K562 (cell line): ENCODE measurements around the gene MMP28. TPM values are rescaled to one million over a fixed set of nuclear protein-coding genes. Genes with fewer than 3 reads are reported as not detected.

Experiments
- ATAC-seq: fragments of 200-7000 bp; cut with Tn5 transposase; 3 replicates; pipeline ENCODE4 v1.9.1; 2020; ENCODE audit warnings: moderate library complexity
- BruUV-seq: library from RNA; stranded (reverse); fragments of 400-500 nt; replicated peaks from 2 replicates; lab custom pipeline; 2021; lab: Mats Ljungman, UMichigan
- CTCF ChIA-PET: fragments of 300-600 bp; formaldehyde crosslinking; extraction: SDS; loops from one replicate; lab custom pipeline; 2021; ENCODE audit warnings: low intra/inter-chr PET ratio; lab: Yijun Ruan, JAX
- POLR2A ChIA-PET: fragments of 300-600, 350-650 bp; sonication (Branson Sonifier 250); formaldehyde crosslinking; extraction: SDS; loops from one replicate; lab custom pipeline; 2021; ENCODE audit warnings: antibody characterized with exemption, inconsistent platforms; lab: Yijun Ruan, JAX
- DNase-seq, 4 experiments: peaks; one replicate each; pipeline versions ENCODE4 v3.0.0 to v3.0.0-alpha.2; 2011 to 2018; ENCODE audit warnings: low spot score in 3 of 4, mixed read lengths in 3 of 4; ENCODE audit errors: extremely low read depth in 1 of 4
- FAIRE-seq: peaks from 2 replicates; lab custom pipeline; 2011; peaks lifted over from hg19 to GRCh38; lab: Jason Lieb, UNC
- H2AFZ ChIP-seq: 2 replicates; pipeline ENCODE4 v1.6.0; 2011; ENCODE audit warnings: low read depth, low read length, control low read depth, inconsistent platforms
- H3K27ac ChIP-seq: fragments of 200-600 bp; 3 replicates; pipeline ENCODE4 v1.8.0; 2011; ENCODE audit warnings: low read depth, mild to moderate bottlenecking, control low read depth, inconsistent platforms, low read length, moderate library complexity, mixed read lengths; ENCODE audit errors: extremely low read depth
- H3K27me3 ChIP-seq, 2 experiments: fragments of 300-600 bp in 1 of 2; 2 replicates in 1 of 2; 3 replicates in 1 of 2; pipeline versions ENCODE4 v1.6.0 to v1.8.0; 2011; ENCODE audit warnings: inconsistent platforms in 2 of 2, low read length in 2 of 2, mild to moderate bottlenecking in 1 of 2, mixed read lengths in 1 of 2, moderate library complexity in 1 of 2; ENCODE audit not compliant: control insufficient read depth in 2 of 2, insufficient read depth in 2 of 2
- H3K36me3 ChIP-seq: fragments of 300-600 bp; 3 replicates; pipeline ENCODE4 v1.8.0; 2011; ENCODE audit warnings: mild to moderate bottlenecking, low read length, inconsistent platforms; ENCODE audit not compliant: control insufficient read depth, insufficient read depth
- H3K4me1 ChIP-seq, 2 experiments: fragments of 200-600 bp in 1 of 2; replicated peaks in 1 of 2; 2 replicates in 1 of 2; 3 replicates in 1 of 2; pipeline versions ENCODE4 v1.5.1 to v1.8.0; 2011; ENCODE audit warnings: inconsistent platforms in 2 of 2, low read length in 2 of 2, mild to moderate bottlenecking in 1 of 2, mixed read lengths in 1 of 2, moderate library complexity in 1 of 2; ENCODE audit not compliant: control insufficient read depth in 2 of 2, insufficient read depth in 2 of 2
- H3K4me2 ChIP-seq: 2 replicates; pipeline ENCODE4 v1.6.1; 2011; ENCODE audit warnings: low read length, control low read depth, inconsistent platforms, mixed read lengths; ENCODE audit not compliant: insufficient read depth
- H3K4me3 ChIP-seq: fragments of 200-600 bp; sonication (generic), shearing (Covaris generic); 2 replicates; pipeline ENCODE4 v1.5.1; 2016; ENCODE audit warnings: control low read depth, inconsistent platforms
- H3K79me2 ChIP-seq: fragments of 200-600 bp; 3 replicates; pipeline ENCODE4 v1.8.0; 2011; ENCODE audit warnings: low read length, inconsistent platforms; ENCODE audit not compliant: control insufficient read depth, insufficient read depth
- H3K9ac ChIP-seq, 2 experiments: 2 replicates each; pipeline versions ENCODE4 v1.6.0 to v1.6.1; 2011; ENCODE audit warnings: low read depth in 2 of 2, low read length in 2 of 2, control low read depth in 1 of 2, inconsistent platforms in 1 of 2, mild to moderate bottlenecking in 1 of 2, mixed read lengths in 1 of 2; ENCODE audit not compliant: insufficient read depth in 1 of 2
- H3K9me1 ChIP-seq: one replicate; pipeline ENCODE4 v1.6.0; 2011; ENCODE audit warnings: inconsistent platforms, mild to moderate bottlenecking, low read length, moderate library complexity; ENCODE audit not compliant: control insufficient read depth, insufficient read depth
- H3K9me3 ChIP-seq: replicated peaks from 2 replicates; pipeline ENCODE4 v1.5.1; 2011; ENCODE audit warnings: low read depth, low read length, inconsistent platforms; ENCODE audit not compliant: control insufficient read depth, insufficient read depth
- H4K20me1 ChIP-seq: replicated peaks from 2 replicates; pipeline ENCODE4 v1.6.1; 2011; ENCODE audit warnings: low read length, inconsistent platforms, mixed read lengths; ENCODE audit not compliant: control insufficient read depth, insufficient read depth
- WGBS: fragments of 100-300 bp; shearing (Covaris generic); methylation state at CpG from one replicate; pipeline ENCODE4 v1.1.6; 2016; ENCODE audit warnings: low coverage, mixed read lengths; ENCODE audit not compliant: insufficient coverage; ENCODE audit errors: missing lambda C conversion rate; 5-methylcytosine and 5-hydroxymethylcytosine counted together
- in situ Hi-C: fragments of 300-500 bp; cut with MboI; formaldehyde crosslinking; loops from 4 replicates; pipeline ENCODE4 v1.15.0; 2018; ENCODE audit warnings: inconsistent platforms, mixed read lengths
- intact Hi-C: fragments of 100-400 bp; cut with micrococcal nuclease; formaldehyde crosslinking; loops from 2 replicates; pipeline ENCODE4 v1.14.2; 2022
- polyA plus RNA-seq, 8 experiments: library from polyadenylated mRNA; depleted of rRNA in 4 of 8; stranded (reverse) in 5 of 8; unstranded in 3 of 8; fragments of >200 nt; fragmentation: Nextera tagmentation in 2 of 8; fragmentation: Illumina TruSeq in 1 of 8; extraction: Ambion mirVana in 2 of 8; extraction: Trizol in 1 of 8; gene quantifications; 2 replicates each; pipeline versions ENCODE4 v1.2.1 to v1.2.3, GENCODE V29; 2011 to 2014; ENCODE audit warnings: inconsistent platforms in 1 of 8, missing spikeins in 1 of 8
- total RNA-seq, 7 experiments: library from RNA; depleted of rRNA in 6 of 7; stranded (reverse); fragments of >200 nt in 6 of 7; fragmentation: Illumina TruSeq in 2 of 7; extraction: Trizol in 2 of 7; gene quantifications; 2 replicates each; pipeline versions ENCODE4 v1.2.1 to v1.2.3, GENCODE V29; 2011 to 2021; ENCODE audit warnings: low replicate concordance in 1 of 7
- TF ChIP-seq, protein P1 (sequence below), 3 experiments: IDR thresholded peaks in 2 of 3; conservative IDR thresholded peaks in 1 of 3; 2 replicates each; pipeline ENCODE4 v1.5.1; 2011 to 2012; ENCODE audit warnings: low read length in 3 of 3, mild to moderate bottlenecking in 3 of 3, control low read depth in 2 of 3, improper control_type of control experiment in 1 of 3, inconsistent platforms in 1 of 3, low read depth in 1 of 3, mixed read lengths in 1 of 3, moderate library complexity in 1 of 3; ENCODE audit not compliant: insufficient read depth in 2 of 3
- TF ChIP-seq, protein P2 (sequence below), 2 experiments: fragments of 450-650 bp in 1 of 2; IDR thresholded peaks; 2 replicates each; pipeline ENCODE4 v1.6.1; 2011 to 2017; ENCODE audit warnings: low read depth in 2 of 2, antibody characterized with exemption in 1 of 2, borderline replicate concordance in 1 of 2, low read length in 1 of 2, mild to moderate bottlenecking in 1 of 2, mixed read lengths in 1 of 2; ENCODE audit not compliant: control insufficient read depth in 1 of 2

The MMP28 gene
- total and polyA plus RNA-seq, 9 of the 15 experiments (the other 6 are each of a cell fraction or from before 2014, with no cell fraction given) = not detected

DNA sequence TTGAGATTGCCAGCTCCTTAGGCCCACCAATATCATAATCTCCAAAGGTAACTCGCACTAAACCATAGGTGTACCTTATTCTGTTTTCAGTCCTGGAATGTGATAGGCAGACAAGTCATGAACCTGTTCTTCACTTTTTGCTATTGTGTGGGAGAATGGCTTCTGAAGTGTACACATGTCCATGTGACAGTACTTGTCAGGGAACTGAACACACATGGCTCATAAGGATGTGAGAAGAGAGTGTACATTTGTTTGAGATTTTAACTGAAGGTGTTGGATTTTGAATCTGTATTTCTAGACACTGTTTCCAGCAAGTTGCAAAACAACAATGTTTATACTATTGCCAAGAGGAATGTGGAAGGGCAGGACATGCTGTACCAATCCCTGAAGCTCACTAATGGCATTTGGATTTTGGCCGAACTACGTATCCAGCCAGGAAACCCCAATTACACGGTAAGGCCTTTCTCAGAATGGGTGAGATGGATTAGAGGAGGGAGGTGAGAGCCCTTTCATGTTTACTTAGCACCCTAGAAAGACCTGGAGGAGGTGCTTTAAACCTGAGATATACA is 78.5 kb downstream of the MMP28 start:
- POLR2A ChIA-PET = interaction anchor here (0.7 to 1.2 kb wide), 2 partner anchors 11 to 33 kb away, joined by 3 to 4 read pairs; no protein-coding TSS in a partner anchor

More for the DNA sequence above, 78.5 kb downstream of the MMP28 start:
- CTCF ChIA-PET = no interaction called here
- H3K4me1 ChIP-seq = no peaks in the 10 kb centered on the region
- H3K4me2 ChIP-seq = no peak overlapping the region
- 91% methylated on average over 4 of the region's 4 CpGs for WGBS
- no peak for FAIRE-seq
- TF ChIP-seq, protein P1, sequence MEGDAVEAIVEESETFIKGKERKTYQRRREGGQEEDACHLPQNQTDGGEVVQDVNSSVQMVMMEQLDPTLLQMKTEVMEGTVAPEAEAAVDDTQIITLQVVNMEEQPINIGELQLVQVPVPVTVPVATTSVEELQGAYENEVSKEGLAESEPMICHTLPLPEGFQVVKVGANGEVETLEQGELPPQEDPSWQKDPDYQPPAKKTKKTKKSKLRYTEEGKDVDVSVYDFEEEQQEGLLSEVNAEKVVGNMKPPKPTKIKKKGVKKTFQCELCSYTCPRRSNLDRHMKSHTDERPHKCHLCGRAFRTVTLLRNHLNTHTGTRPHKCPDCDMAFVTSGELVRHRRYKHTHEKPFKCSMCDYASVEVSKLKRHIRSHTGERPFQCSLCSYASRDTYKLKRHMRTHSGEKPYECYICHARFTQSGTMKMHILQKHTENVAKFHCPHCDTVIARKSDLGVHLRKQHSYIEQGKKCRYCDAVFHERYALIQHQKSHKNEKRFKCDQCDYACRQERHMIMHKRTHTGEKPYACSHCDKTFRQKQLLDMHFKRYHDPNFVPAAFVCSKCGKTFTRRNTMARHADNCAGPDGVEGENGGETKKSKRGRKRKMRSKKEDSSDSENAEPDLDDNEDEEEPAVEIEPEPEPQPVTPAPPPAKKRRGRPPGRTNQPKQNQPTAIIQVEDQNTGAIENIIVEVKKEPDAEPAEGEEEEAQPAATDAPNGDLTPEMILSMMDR (IDR thresholded peaks at IDR 0.05 in 2 of 3, conservative IDR thresholded peaks at IDR 0.05 in 1 of 3; ENCODE audit: insufficient read depth in 2 of 3, low read depth in 1 of 3, low read length in 3 of 3) = no peak
- TF ChIP-seq, protein P2, sequence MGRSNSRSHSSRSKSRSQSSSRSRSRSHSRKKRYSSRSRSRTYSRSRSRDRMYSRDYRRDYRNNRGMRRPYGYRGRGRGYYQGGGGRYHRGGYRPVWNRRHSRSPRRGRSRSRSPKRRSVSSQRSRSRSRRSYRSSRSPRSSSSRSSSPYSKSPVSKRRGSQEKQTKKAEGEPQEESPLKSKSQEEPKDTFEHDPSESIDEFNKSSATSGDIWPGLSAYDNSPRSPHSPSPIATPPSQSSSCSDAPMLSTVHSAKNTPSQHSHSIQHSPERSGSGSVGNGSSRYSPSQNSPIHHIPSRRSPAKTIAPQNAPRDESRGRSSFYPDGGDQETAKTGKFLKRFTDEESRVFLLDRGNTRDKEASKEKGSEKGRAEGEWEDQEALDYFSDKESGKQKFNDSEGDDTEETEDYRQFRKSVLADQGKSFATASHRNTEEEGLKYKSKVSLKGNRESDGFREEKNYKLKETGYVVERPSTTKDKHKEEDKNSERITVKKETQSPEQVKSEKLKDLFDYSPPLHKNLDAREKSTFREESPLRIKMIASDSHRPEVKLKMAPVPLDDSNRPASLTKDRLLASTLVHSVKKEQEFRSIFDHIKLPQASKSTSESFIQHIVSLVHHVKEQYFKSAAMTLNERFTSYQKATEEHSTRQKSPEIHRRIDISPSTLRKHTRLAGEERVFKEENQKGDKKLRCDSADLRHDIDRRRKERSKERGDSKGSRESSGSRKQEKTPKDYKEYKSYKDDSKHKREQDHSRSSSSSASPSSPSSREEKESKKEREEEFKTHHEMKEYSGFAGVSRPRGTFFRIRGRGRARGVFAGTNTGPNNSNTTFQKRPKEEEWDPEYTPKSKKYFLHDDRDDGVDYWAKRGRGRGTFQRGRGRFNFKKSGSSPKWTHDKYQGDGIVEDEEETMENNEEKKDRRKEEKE (IDR thresholded peaks at IDR 0.05; ENCODE audit: borderline replicate concordance in 1 of 2, control insufficient read depth in 1 of 2, low read depth in 2 of 2, low read length in 1 of 2) = no peak
- H3K9me1 ChIP-seq = no peaks in the 10 kb centered on the region
- no peak overlapping the region for H3K4me3 ChIP-seq
- no peaks in the 10 kb centered on the region for H3K27me3 ChIP-seq
- peaks cover 92% of the 10 kb centered on the region for H3K36me3 ChIP-seq
- in situ Hi-C loops = no loop called here
- no peak for DNase-seq
- BruUV-seq = no TSS peak
- no peaks in the 10 kb centered on the region for H3K79me2 ChIP-seq
- no peak overlapping the region for H3K27ac ChIP-seq
- no peak overlapping the region for H2AFZ ChIP-seq
- H3K9ac ChIP-seq = no peak overlapping the region
- H4K20me1 ChIP-seq = no peaks in the 10 kb centered on the region
- H3K9me3 ChIP-seq = no peaks in the 10 kb centered on the region
- intact Hi-C loops = no loop called here
- ATAC-seq = no peak
